EL (cell line): Measurements from ENCODE around the gene S100B.

Experiments used
- DNase-seq: peaks from one replicate; pipeline ENCODE4 v3.0.0-alpha.2; 2016

Gene S100B

DNA sequence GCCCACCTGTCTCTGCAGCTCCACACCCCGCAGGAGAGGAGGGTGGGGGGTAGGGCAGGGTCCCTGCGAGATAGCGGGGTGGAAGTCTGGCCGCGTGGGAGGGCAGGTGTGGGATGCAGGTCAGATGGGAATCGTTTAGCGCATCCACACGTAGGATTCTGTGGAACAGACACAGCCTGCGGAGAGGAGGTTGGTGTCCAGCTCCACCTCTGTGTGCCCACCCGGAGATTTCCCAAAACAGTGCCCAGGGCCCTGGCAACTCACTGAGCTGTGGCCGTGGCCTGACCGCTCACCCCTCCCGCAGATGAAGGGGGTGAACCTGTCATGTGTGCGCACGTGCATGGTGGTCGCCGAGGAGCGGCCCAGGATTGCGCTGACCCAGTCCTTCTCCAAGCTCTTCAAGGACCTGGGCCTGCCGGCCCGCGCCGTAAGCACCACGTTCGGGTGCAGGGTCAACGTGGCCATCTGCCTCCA is 46.9 kb downstream of the S100B start:
- no peak for DNase-seq

DNA sequence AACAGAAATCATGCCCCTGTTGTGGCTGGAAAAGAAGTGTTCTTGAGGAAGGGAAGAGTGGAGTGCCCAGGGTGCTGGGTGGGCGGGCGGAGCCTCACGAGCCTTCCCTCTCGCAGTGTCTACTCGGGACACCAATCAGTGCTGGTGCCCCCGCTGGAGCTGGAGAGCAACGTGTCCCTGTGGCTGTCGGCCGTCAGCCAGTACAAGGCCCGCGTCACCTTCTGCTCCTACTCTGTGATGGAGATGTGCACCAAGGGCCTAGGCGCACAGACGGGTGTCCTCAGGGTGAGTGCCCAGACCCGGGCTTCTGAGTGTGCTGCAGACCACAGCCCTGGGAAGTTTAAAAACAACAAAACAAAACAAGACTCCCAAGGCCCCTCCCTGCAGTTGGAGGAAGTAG is 47.4 kb downstream of the S100B start:
- DNase-seq, result no peak

DNA sequence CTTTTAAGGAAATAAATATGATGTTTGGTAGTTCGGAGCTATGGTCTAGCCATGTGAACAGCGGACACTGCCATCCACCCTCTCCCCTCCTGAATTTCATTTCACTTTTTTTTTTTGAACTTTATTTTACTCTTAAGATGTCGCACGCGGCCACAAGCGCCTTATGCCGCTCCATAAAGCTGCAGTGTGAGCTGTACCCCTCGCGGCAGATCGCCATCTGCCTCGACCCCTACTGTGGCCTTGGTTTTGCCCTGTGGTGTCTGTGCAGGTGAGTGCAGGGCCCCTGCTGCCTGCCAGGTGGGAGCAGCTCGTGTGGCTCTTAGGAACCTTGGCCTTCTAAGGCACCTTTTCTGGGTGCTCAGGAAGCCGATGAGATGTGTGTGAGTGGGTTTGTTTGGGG is 48.1 kb downstream of the S100B start:
- no peak for DNase-seq

DNA sequence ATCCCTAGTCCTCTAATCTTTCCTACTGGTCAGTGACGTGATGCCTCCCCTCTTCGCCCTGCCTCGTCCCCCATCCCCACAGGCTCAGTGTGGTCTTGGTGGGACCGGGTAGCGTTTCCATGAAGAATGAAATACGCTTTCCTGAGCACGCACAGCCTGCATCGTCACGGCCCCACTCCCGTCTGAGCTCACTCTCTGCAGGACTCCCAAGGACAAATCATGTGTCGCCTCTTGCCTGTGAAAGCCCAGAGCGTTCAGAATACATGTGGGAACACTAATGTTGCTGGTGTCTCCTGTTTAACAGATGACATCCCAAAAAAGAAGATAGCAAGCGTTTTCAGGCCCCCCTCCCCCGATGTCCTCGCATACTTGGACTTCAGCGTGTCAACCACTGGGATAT is 49.2 kb downstream of the S100B start:
- DNase-seq, result no peak

DNA sequence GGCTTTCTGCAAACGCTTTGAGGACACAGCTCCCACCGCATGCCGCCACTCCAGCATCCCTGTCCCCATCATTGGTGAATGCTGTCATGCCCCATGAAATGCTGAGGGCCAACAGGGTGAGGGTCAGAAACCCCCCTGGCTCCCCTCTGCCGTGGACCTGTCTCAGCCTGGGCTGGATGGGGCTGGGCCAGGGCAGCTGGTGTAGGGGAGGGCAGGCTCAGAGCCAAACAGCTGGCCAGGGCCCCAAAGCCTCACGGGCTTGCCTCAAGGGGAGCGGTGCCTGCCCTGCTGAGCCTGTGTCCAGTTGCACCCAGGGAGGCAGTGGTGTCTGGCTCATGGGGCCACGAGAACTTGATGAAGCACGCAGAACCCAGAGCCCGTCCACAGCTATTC is 49.7 kb downstream of the S100B start:
- DNase-seq, result no peak

DNA sequence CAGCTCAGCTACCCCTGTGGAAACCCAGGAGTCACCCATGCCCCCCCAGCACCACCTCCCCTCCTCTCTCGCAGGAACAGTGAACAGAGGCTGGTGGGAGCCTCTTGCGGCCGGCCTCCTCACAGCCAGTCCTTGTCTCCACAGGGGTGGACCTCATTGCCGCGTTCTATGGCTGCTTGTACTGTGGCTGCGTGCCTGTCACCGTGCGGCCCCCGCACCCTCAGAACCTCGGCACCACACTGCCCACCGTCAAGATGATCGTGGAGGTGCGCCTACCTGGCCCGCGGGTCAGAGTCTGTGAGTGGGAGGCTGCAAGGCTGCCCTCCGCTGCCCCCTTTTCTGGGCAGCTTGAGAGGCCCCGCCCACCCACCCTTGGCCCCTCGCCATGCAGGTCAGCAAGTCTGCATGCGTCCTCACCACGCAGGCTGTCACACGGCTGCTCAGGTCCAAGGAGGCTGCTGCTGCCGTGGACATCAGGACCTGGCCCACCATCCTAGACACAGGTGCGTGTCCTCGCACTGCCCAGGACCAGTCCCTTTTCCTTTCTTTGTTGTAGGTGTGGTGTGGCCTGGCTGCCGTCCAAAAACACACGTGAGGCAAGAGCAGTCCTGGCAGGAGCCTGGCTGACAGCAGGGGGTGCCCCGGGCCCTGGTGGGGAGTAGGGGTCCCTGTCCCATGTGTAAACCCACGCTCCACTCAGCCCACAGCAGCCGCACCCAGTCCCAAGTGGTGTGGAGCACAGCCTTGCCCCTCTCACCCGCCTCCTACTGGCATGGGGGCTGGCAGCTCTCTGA is 50.3 kb downstream of the S100B start:
- no peak for DNase-seq

DNA sequence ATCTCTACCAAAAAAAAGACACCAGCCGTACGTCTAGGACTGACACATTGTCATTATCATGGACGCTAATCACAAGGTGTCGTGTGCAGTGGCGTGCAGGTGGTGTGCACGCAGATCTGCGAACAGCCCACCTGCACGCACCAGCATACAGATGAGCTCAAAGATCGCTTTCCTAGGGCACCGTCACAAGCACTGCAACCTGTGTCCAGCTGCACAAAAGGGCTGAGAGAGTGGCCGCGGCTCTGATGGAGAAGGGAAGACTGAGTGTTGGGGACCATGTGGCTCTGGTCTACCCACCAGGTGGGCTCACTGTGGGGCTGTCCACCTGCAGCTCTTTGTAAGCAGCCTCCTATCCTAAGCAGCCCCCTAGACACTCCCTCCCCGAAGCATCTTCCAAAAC is 50.9 kb downstream of the S100B start:
- no peak for DNase-seq

DNA sequence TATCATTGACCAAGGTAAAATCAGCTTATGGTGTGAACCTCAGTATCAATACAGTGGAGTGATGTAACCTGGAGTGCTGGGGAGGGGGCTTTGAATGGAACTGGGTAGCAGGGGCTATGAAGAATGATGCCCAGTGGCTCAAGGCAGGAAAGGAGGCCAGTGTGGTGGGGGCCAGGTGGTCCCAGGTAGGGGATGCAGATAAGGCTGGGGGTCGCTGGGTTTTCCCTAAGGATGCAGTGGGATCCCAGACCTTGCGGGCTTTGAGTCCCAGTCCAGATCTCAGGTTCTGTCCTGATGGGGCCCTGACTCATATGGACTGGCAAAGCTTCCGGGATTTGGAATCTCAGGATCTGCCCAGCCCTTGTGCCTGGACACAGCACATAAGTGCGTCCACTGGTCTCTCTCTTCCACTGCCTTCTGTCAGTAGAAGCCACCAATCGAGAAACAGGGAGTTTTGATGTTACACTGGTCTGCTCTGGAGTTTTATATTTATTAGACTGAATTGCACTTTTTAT is 52.0 kb downstream of the S100B start:
- DNase-seq, result no peak

DNA sequence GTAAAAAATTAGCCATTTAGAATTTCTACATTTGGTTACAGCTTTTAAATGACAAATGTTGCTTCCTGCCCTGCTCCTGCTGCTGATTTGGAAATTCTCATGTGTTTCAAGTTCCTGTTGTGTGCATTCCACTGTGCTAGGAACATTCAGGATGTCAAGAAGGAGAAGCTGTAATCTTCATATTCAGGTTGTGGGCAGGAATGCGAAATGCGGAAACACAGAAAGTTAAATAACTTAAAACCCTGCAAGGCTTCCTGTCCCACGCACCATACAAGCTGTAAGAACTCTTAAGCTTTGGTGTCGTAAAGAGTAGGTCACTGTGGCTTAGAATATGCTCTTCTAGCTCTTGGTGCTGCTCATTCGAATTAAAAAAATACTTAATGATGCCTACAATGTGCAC is 52.6 kb downstream of the S100B start:
- no peak for DNase-seq

DNA sequence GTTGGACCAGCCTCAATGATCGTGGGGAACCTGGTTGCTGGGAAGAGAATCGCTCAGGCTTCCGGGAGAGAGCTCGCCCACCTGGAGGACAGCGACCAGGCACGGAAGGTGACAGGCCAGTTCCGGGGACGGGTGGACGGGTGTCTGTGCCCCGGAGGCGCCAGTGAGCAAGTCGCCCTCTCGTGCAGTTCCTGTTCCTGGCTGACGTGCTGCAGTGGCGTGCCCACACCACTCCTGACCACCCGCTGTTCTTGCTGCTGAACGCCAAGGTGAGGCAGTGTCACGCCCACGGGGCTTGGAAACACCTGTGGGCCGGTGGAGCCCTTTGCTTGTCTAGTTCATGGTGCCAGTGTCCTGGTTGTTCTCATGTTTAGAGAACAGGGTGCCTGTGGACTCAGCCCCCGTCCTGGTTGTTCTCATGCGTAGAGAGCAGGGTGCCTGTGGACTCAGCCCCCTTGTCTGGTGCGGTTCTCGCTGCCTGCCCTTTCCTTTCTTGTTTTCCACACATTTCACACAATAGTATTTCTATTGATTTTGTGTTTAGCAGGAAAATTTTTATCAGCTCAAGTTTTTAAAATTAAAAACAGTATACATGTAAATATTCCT is 53.1 kb downstream of the S100B start:
- DNase-seq, result no peak

DNA sequence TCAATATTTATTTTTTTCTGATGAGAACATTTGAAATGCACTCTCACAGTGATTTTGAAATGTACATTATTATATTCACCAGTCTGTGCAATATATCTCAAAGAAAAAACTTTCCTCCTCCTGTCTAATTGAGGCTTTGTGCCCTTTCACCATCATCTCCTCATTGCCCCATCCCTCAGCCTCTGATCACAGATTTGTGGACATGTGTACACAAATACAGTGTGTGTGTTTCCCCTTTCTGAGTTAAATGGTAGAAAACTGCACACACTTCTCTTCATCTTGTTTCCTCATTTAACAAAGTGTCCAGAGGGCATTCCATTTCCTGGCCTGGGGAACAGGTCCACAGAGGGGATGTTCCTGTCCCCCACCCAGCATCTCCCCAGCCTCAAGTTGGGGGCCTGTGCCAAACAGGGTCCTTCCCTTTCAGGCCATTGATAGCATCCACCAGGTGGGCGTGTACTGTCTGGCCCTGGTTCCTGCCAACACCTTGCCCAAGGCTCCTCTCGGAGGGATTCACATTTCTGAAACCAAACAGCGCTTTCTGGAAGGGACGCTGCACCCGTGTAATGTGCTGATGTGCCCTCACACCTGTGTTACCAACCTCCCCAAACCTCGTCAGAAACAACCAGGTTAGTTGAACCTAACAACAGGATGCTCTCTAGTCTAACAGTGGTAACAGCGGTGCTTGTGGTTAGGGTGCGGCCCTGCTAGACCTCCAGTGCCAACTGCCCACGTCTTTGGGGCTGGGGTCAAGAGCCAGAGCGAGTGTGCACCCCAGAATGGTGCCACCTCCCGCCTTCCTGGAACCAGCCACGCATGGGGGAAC is 54.6 kb downstream of the S100B start:
- no peak for DNase-seq

DNA sequence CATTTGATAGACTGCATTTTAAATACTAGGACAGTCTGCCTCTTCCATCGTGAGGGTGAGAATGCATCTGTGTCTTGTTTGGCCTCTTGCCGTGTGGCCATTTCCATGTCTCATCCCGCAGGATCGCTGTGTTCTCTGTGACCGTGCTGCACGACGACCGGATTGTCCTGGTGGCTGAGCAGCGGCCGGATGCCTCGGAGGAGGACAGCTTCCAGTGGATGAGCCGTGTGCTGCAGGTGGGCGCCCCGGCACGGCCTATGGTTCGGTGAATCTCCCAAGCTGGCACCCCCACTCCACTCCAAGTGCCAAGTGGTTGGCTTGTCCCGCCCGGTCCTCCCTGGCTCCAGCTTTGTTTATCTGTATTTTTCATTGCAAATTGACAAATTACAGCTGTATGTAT is 55.2 kb downstream of the S100B start:
- no peak for DNase-seq
